DMS114 treated with DMSO at 0.1 percent for 48 hours (cell line): ENCODE data around the gene DNAI1.
"Not testable (repeated sequence)": the region's sequence is repeated elsewhere in the genome, so short reads cannot be mapped to it uniquely, and the experiment has no call there.

ENCODE experiments used
- DNase-seq: peaks from one replicate; lab custom pipeline; 2025; ENCODE audit not compliant: unreplicated experiment; lab: John Stamatoyannopoulos, UW

DNAI1 gene

GRCh38 chr9:34512131-34513078 is 53.8 kb downstream of the DNAI1 start:
- DNase-seq, result no peak

DNA sequence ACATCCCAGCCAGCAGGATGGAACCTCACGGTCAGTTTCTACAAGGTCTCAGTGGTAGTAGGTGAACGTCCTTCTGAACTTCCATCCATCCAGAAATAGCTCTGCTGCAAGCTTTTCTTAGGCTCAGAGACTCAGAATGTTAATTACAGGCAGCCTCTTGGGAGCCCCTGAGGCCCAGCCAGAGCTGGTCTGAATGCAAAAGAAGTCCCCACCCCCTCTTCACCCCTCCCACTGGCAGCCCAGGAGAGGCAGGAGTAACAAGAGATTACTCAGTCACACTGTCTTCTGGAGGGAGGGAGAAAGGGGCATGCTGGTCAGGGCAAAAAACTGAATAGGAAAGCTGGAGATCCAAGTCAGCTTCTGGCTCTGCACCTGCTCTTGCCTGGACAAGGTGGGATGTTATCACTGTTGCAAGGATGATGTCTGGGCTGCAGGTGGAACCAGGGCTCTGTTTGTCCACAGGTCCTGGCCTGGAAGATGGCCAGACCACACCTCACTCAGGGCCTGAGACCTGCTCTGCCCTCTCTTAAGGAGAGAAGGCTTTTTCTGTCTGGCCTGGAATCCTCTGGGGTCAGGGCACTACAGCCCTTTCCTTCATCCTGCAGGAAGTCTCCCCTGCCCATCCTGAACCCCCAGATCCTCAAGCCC is 55.1 kb downstream of the DNAI1 start:
- no peak for DNase-seq

- no peak for DNase-seq
These were observed 55.8 kb downstream of the DNAI1 start for GRCh38 chr9:34514401-34514800.

DNA sequence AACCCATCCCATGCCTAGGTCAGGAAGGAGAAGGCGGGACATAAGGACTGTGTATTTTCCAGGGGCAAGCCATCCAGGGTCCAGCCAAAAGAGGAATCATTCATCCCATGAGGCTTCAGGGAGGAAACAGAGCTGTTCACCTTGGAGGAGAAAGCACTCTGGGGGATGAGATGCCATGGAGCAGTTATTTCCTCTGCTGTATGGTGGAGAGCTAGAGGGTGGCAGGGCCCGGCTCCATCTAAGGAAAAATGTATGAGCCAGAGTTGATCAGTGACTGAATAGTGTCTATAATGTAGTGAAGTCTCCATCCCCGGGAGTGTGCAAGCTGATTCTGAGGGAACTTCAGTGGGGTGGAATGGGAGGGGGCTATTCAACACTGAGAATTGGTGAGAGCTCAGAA is 56.2 kb downstream of the DNAI1 start:
- no peak for DNase-seq

- no peak for DNase-seq
These were observed 57.4 kb downstream of the DNAI1 start for GRCh38 chr9:34515959-34516358.

- no peak for DNase-seq
These were observed 58.6 kb downstream of the DNAI1 start for GRCh38 chr9:34517185-34517584.

DNA sequence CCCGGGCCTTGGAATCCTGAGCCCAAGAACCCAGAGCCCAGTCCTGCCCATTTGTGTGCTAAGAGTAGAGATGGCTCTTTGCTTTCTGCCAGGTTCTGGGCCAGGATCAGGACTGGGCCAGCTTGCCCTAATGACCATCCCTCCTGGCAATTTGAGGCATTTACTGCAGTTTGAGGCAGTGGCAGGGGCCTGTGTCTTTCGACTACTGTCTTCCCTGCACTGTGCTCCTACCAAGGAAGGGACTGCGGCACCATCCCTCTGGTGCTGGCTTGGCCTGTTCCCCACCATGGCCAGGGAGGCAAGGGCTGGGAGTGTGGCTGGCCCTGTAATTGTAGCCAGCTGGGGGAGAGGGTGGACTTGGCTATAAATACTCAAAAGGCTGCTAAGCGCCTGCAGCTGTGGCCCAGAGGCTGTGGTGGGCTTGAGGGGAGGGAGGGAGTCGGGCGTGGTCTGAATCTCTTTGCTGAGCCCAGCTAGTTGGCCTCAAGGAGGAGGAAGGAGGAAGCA is 59.6 kb downstream of the DNAI1 start:
- no peak for DNase-seq

DNA sequence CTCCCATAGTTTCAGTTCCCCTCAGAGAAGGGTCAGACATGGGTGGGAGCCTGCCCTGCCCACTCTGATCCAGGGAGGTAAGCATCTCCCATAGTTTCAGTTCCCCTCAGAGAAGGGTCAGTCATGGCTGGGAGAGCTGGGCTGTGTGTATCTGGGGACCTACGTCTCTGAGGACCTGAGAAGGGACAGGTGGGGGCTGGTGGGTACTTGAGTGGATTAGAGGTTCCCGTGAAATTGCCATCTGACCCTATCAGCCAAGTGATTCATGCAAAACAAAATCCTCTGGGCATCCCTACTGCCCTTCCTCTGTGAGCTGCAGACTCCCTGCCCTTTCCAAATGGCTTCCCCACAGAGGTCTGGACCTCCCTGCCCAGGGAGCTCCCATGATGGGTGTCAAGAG is 60.3 kb downstream of the DNAI1 start:
- DNase-seq, result no peak

DNA sequence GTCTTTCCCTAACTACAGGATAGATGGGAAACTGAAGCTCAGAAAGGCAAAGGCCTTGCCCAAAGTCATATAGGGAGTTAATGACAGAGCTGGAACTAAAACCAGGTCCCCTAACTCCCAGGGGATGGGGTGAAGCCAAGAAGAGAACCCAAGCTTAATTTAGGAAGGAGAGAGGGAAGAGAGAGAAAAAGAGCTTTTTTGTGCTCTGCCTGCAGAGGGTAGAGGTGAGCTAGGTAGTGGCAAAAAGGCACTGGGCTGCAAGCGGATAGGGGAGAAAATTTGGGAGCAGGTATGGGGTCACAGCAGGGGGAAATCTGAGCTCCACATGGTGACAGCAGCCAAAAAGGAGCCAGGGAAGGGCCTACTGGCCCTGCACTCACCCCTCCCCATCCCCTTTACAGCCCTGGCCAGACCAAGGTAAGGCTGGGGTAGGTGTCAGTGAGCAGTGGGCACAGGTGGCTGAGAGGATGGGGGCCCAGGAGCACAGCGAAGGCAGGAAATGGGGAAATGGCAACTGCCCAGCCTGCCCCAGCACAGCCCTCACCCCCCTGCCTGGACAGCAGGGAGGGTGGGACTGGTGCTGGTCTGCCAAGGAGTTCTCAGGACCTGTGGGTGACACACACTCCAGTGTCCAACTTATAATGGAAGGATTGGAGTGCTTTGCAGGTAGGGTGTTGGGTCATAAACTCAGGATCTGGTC is 60.9 kb downstream of the DNAI1 start:
- no peak for DNase-seq

DNA sequence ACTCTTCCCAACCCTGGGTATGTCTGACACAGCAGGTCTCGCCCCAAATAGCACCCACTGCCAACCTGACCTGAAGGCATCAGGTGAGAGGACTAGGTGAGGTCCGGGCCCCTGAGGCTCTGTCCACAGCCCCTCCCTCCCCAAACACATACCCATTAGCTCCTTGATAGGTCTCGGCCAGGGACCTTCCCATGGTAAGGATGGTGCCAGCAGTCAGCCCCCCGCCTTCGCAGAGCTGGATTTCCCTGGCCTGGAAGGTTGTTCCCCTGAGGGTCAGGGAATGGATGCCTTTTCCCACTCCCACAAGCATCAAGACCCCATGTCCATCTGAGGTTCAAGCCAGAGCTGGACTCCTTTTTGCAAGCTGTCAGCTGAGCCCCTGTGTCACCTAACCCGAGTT is 61.5 kb downstream of the DNAI1 start:
- DNase-seq, result no peak

- DNase-seq, result no peak
These were observed 62.1 kb downstream of the DNAI1 start for GRCh38 chr9:34520505-34521385.

- no peak for DNase-seq
These were observed 62.9 kb downstream of the DNAI1 start for GRCh38 chr9:34521406-34522045.

DNA sequence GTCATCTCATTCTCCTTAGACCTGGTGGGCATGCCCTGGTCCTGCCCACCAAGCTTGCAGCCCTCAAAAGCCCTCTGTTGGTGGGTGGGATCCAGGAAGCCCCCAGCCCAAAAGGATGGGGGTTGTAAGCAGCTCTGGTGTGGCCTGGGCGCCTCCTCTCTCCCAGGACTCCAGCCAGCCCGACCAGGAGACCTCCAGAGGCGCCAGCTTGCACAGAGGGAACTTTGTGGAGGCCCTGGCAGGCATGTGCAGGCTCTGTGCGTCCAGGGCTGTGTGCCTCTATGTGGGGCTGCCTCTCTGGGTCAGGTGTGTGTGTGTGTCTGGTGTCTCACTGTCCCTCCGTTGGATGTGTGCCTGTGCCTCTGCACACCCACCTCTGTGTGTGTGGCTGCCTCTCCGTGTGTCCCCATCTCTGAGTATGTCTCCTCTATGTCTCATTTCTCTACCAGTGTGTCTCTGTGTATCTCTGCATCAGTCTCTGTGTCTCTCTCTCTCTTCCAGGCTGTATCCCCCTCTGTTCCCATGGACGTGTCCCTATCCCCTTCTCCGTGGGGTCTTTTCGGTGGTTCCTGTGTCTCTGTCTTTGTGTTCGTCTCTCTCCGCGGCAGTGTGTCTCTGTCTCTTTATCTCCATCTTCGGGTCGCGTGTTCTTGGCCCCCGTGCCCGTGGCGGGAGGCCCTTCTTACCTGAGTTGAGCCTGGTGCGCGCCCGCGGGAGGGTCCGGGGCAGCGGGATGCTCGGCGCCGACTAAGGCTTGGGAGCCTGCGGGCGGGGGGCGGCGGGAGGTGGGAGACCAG is 63.7 kb downstream of the DNAI1 start:
- DNase-seq, result no peak

DNA sequence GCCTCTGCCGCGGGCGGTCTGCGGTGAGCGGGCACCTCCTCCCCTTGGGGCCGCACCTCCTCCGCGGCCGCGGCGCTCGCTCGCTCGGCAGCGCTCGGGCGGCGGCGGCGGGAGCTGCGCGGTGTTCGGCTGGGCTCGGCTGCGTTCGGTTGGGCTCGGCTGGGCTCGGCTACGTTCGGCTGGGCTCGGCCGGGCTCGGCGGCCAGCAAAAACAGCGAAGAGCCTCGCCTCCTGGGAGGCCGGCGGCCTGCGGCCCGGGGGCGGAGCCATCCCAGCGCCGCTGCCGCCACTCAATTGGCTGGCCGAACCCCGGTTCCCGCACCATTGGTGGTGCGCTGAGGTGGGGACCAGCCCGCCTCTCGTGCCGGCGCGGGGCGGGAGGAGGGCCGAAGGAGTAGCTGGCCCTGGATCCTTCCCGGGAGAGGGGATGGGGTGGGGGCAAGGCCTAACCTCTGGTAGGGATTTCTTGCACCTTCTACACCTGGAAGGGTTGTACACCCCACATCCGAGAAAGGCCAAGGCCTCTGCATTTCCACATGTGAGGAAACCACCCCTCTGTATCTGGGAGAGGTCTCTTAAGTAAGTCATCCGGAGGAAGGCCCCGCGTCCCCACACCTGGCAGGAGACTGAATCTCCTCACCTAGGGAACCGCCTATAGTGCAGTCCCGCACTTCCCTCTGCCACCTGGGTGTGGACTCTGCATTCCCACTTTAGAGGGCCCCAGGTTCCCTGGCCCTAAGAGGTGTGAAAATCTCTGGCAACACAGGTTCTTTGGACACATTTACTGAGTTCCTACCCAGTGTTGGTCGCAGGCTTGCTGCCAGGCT is 64.6 kb downstream of the DNAI1 start, which contains the start of gene ENHO:
TSS of gene ENHO (minus strand) at position 20 of the 827 bp plus-strand sequence. CDS start 1,295 bp downstream, outside the sequence.
- peak; percentile 72 for DNase-seq

- DNase-seq, result no peak
These were observed 65.7 kb downstream of the DNAI1 start for GRCh38 chr9:34524349-34524748.

DNA sequence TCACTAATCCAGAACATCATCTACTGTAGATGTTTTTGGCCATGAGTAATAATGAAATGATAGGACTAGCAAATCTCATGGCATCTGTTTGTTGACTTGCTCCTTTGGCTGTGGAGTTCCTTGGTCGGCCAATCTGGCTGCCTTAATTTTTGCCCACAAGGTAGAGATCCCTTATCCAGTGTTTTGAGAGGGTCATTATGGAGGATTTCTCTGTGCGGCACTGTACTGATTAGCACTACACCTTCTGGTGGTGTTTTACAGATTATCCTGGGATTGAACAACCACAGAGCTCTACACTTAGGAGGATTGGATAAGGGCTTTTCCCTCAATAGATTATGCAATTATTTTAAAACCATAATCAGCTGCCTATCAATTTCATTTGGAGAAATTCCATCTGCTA is 67.4 kb downstream of the DNAI1 start:
- DNase-seq, result no peak

DNA sequence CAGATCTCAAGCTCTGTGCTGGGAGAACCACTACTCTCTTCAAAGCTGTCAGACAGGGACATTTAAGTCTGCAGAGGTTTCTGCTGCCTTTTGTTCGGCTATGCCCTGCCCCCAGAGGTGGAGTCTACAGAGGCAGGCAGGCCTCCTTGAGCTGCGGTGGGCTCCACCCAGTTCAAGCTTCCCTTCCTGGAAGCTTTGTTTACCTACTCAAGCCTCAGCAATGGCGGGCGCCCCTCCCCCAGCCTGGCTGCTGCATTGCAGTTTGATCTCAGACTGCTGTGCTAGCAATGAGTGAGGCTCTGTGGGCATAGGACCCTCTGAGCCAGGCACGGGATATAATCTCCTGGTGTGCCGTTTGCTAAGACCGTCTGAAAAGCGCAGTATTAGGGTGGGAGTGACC is 73.4 kb downstream of the DNAI1 start:
- not testable (repeated sequence) for DNase-seq

DNA sequence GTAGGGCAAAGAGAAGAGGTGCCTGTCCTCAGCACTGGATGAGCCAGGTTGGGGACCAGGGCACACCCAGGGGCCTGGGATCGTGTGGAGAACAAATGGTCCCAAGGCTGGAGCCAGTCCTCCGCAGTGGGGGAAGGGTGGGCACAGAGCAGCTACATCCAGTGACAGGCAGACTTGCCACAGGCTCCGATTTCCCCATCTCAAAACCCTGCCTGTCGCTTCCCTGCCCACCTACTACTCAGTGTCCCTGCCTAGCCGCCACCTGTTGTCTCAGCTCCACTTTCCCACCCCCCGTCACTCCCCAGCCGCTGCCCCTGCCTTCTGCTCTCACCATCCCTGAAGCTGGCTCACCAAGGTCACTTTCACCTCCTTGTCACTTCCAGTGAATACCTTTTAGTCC is 78.1 kb downstream of the DNAI1 start:
- no peak for DNase-seq
